SK-N-SH (cell line): Measurements from ENCODE around the gene RRP1B. TPM values are rescaled to one million over a fixed set of nuclear protein-coding genes. Genes with fewer than 3 reads are reported as not detected.
A peak's percentile ranks its signal among the peaks of the same experiment; 100 is the strongest.
"Not testable (repeated sequence)": the region's sequence is repeated elsewhere in the genome, so short reads cannot be mapped to it uniquely, and the experiment has no call there.

ENCODE experiments used
- CTCF ChIA-PET: fragments of 300-600, 350-600 bp; formaldehyde crosslinking; extraction: SDS; loops from one replicate; lab custom pipeline; 2021; lab: Yijun Ruan, JAX
- POLR2A ChIA-PET: fragments of 350-600 bp; sonication (Branson Sonifier 250); formaldehyde crosslinking; extraction: SDS; loops from one replicate; lab custom pipeline; 2020; ENCODE audit warnings: antibody characterized with exemption, inconsistent platforms; lab: Yijun Ruan, JAX
- DNase-seq: peaks from one replicate; pipeline ENCODE4 v3.0.0; 2012
- H2AFZ ChIP-seq: fragments of 200-600 bp; sonication (generic); 2 replicates; pipeline ENCODE4 v1.8.1; 2016; ENCODE audit warnings: antibody characterized with exemption, mild to moderate bottlenecking, low read depth
- H3F3A ChIP-seq: fragments of 200-600 bp; sonication (generic); replicated peaks from 2 replicates; pipeline ENCODE3; 2016; ENCODE audit warnings: antibody characterized with exemption, mild to moderate bottlenecking; ENCODE audit not compliant: insufficient read depth
- H3K27ac ChIP-seq, 2 experiments: fragments of 200-500 bp in 1 of 2; fragments of 200-600 bp in 1 of 2; sonication (Bioruptor generic) in 1 of 2; sonication (generic), shearing (Covaris generic) in 1 of 2; 2 replicates each; pipeline versions ENCODE4 v1.5.1 to v1.6.1; 2014 to 2016; ENCODE audit warnings: low read depth in 2 of 2, inconsistent platforms in 1 of 2, low read length in 1 of 2, mild to moderate bottlenecking in 1 of 2, mixed read lengths in 1 of 2
- H3K27me3 ChIP-seq: fragments of 200-600 bp; sonication (generic), shearing (Covaris generic); 2 replicates; pipeline ENCODE4 v1.6.1; 2016; ENCODE audit warnings: mixed run types; ENCODE audit not compliant: insufficient read depth
- H3K36me3 ChIP-seq, 2 experiments: fragments of 200-500 bp in 1 of 2; fragments of 200-600 bp in 1 of 2; sonication (Bioruptor generic) in 1 of 2; sonication (generic) in 1 of 2; replicated peaks in 1 of 2; 2 replicates each; pipeline versions ENCODE3 to v1.5.1; 2014 to 2016; ENCODE audit warnings: low read length in 1 of 2, mild to moderate bottlenecking in 1 of 2; ENCODE audit not compliant: insufficient read depth in 2 of 2, control insufficient read depth in 1 of 2
- H3K4me1 ChIP-seq, 2 experiments: fragments of 200-500 bp in 1 of 2; fragments of 200-600 bp in 1 of 2; sonication (Bioruptor generic) in 1 of 2; sonication (generic), shearing (Covaris generic) in 1 of 2; 2 replicates each; pipeline versions ENCODE4 v1.5.1 to v1.6.1; 2014 to 2016; ENCODE audit warnings: low read depth in 1 of 2, low read length in 1 of 2, mixed run types in 1 of 2; ENCODE audit not compliant: insufficient read depth in 2 of 2, control insufficient read depth in 1 of 2
- H3K4me2 ChIP-seq: fragments of 200-600 bp; sonication (generic), shearing (Covaris generic); 2 replicates; pipeline ENCODE4 v1.6.1; 2017; ENCODE audit warnings: mixed run types
- H3K4me3 ChIP-seq, 2 experiments: fragments of 200-500 bp in 1 of 2; fragments of 200-600 bp in 1 of 2; sonication (Bioruptor generic) in 1 of 2; sonication (generic), shearing (Covaris generic) in 1 of 2; 2 replicates each; pipeline versions ENCODE4 v1.5.1 to v1.8.1; 2014 to 2016; ENCODE audit warnings: low read depth in 2 of 2, inconsistent platforms in 1 of 2, low read length in 1 of 2, mild to moderate bottlenecking in 1 of 2, mixed read lengths in 1 of 2, moderate library complexity in 1 of 2
- H3K79me2 ChIP-seq: fragments of 200-600 bp; sonication (generic); 2 replicates; pipeline ENCODE4 v1.8.1; 2017; ENCODE audit warnings: mild to moderate bottlenecking; ENCODE audit not compliant: insufficient read depth
- H3K9ac ChIP-seq: fragments of 200-600 bp; sonication (generic); 2 replicates; pipeline ENCODE4 v1.6.1; 2017; ENCODE audit warnings: mixed run types
- H3K9me2 ChIP-seq: fragments of 200-600 bp; sonication (generic); 2 replicates; pipeline ENCODE4 v1.6.1; 2017; ENCODE audit warnings: mixed run types
- H3K9me3 ChIP-seq: fragments of 200-600 bp; sonication (generic); 2 replicates; pipeline ENCODE4 v1.6.1; 2017; ENCODE audit warnings: mixed run types, mild to moderate bottlenecking, moderate library complexity
- H4K20me1 ChIP-seq: fragments of 200-600 bp; sonication (generic); 2 replicates; pipeline ENCODE4 v1.6.1; 2017; ENCODE audit warnings: mild to moderate bottlenecking, mixed run types; ENCODE audit not compliant: insufficient read depth
- CTCF ChIP-seq: fragments of 200-600 bp; sonication (generic); IDR thresholded peaks from 2 replicates; pipeline ENCODE4 v1.6.1; 2017; ENCODE audit warnings: antibody characterized with exemption, mild to moderate bottlenecking, moderate library complexity
- EP300 ChIP-seq, 2 experiments: IDR thresholded peaks; 2 replicates each; pipeline versions ENCODE4 v1.4.0 to v1.6.1; 2012; ENCODE audit warnings: borderline replicate concordance in 1 of 2, low read depth in 1 of 2, low read length in 1 of 2
- NRF1 ChIP-seq: IDR thresholded peaks from 2 replicates; pipeline ENCODE4 v1.6.1; 2012; ENCODE audit warnings: low read depth, mild to moderate bottlenecking, low read length
- RAD21 ChIP-seq: IDR thresholded peaks from 2 replicates; pipeline ENCODE4 v1.6.1; 2012; ENCODE audit warnings: mild to moderate bottlenecking, low read length
- SMC3 ChIP-seq: IDR thresholded peaks from 2 replicates; pipeline ENCODE4 v1.6.1; 2012; ENCODE audit warnings: low read depth, low read length, improper control_type of control experiment
- TCF12 ChIP-seq: IDR thresholded peaks from 2 replicates; pipeline ENCODE4 v1.4.0; 2012
- USF1 ChIP-seq: IDR thresholded peaks from 2 replicates; pipeline ENCODE4 v1.4.0; 2012; ENCODE audit warnings: low read depth, borderline replicate concordance
- WGBS: methylation state at CpG from one replicate; pipeline ENCODE4 v1.1.6; 2017; ENCODE audit warnings: low lambda C conversion rate; 5-methylcytosine and 5-hydroxymethylcytosine counted together
- polyA plus RNA-seq, 3 experiments: library from polyadenylated mRNA; depleted of rRNA; stranded (reverse); fragments of >200 nt; gene quantifications; 2 replicates each; pipeline ENCODE4 v1.2.3, GENCODE V29; 2012

Gene RRP1B
- polyA plus RNA-seq, 1 of the 3 experiments (the other 2 are of a cell fraction), result 10.4 TPM

GRCh38 chr21:43713123-43713522 lies 53.8 kb downstream of the RRP1B start:
- CTCF ChIA-PET, result interaction anchor here (0.7 to 1.3 kb wide), 2 partner anchors 9 to 20 kb away, joined by 3 read pairs; no protein-coding TSS in a partner anchor
- H3K36me3 ChIP-seq, H2AFZ ChIP-seq, H3K4me3 ChIP-seq, H3K27me3 ChIP-seq, H3K9ac ChIP-seq, H3F3A ChIP-seq, H3K79me2 ChIP-seq, DNase-seq, H4K20me1 ChIP-seq, H3K9me2 ChIP-seq, H3K9me3 ChIP-seq, H3K4me1 ChIP-seq, POLR2A ChIA-PET, H3K27ac ChIP-seq, H3K4me2 ChIP-seq: not testable (repeated sequence)
- 77% methylated on average over 6 of the region's 6 CpGs for WGBS

GRCh38 chr21:43716376-43717165 lies 57.2 kb downstream of the RRP1B start:
- Histone ChIP-seq H3K9me3 (no peaks in the 10 kb centered on the region), H4K20me1 (peaks cover 17% of the 10 kb centered on the region), H3K4me2 (no peak overlapping the region), H2AFZ (no peak overlapping the region), H3K4me3 (no peak overlapping the region), H3F3A (no peaks in the 10 kb centered on the region), H3K79me2 (peaks cover 23% of the 10 kb centered on the region), H3K9ac (no peak overlapping the region), H3K9me2 (no peaks in the 10 kb centered on the region), H3K4me1 (peaks cover 0 to 19% of the 10 kb centered on the region in 2 experiments; a peak in 2 of 4 replicates), H3K27ac (no peak overlapping the region), H3K36me3 (no peaks in the 10 kb centered on the region), H3K27me3 (no peaks in the 10 kb centered on the region)
- ChIA-PET CTCF (interaction anchor here (2.3 kb wide), 1 partner anchor 12 kb away, joined by 7 read pairs; no protein-coding TSS in a partner anchor), POLR2A (no interaction called here)
- WGBS, result 77% methylated on average over 12 of the region's 12 CpGs
- DNase-seq, result no peak
- TF ChIP-seq SMC3, result no peak
- no peak for TF ChIP-seq EP300 (IDR thresholded peaks at IDR 0.05; ENCODE audit: borderline replicate concordance in 1 of 2, low read depth in 1 of 2, low read length in 1 of 2)
- TF ChIP-seq CTCF, result no peak
- TF ChIP-seq USF1, result no peak
- TF ChIP-seq TCF12, result peak; percentile 54
- no peak for TF ChIP-seq RAD21
- no peak for TF ChIP-seq NRF1
